G401 (cell line): ENCODE data around the gene PLD4. TPM values are rescaled to one million over a fixed set of nuclear protein-coding genes. Genes with fewer than 3 reads are reported as not detected.
"Not testable (repeated sequence)": the region's sequence is repeated elsewhere in the genome, so short reads cannot be mapped to it uniquely, and the experiment has no call there.

Experiments used
- DNase-seq: peaks from one replicate; pipeline ENCODE4 v3.0.0-alpha.2; 2015; ENCODE audit warnings: low spot score
- in situ Hi-C: cut with HindIII; loops from 2 replicates; pipeline ENCODE4 v1.10.0; 2016; ENCODE audit warnings: low sequenced_read_pairs, mixed read lengths
- total RNA-seq: library from RNA; depleted of rRNA; stranded (reverse); fragments of >200 nt; shearing (Covaris generic); gene quantifications from 2 replicates; pipeline ENCODE4 v1.2.3, GENCODE V29; 2014

The PLD4 gene
- total RNA-seq, 1 experiment from 2014 or later, result not detected

- DNase-seq, in situ Hi-C loops: not testable (repeated sequence)
Observed at GRCh38 chr14:104947881-104948735, 23.4 kb downstream of the PLD4 start.

GRCh38 chr14:104948736-104949031, 24.0 kb downstream of the PLD4 start:
- no peak for DNase-seq
- in situ Hi-C loops, result no loop called here

GRCh38 chr14:104949406-104949955, 24.8 kb downstream of the PLD4 start:
- DNase-seq, in situ Hi-C loops: not testable (repeated sequence)

GRCh38 chr14:104950021-104950420, 25.3 kb downstream of the PLD4 start:
- in situ Hi-C loops, result no loop called here
- no peak for DNase-seq

GRCh38 chr14:104950701-104951100, 26.0 kb downstream of the PLD4 start:
- DNase-seq, in situ Hi-C loops: not testable (repeated sequence)

- in situ Hi-C loops, result not testable (repeated sequence)
Observed at GRCh38 chr14:104951863-104952657, 27.4 kb downstream of the PLD4 start.

GRCh38 chr14:104953097-104953496, 28.4 kb downstream of the PLD4 start:
- no peak for DNase-seq
- in situ Hi-C loops, result no loop called here

More at GRCh38 chr14:104951863-104952657, 27.4 kb downstream of the PLD4 start:
- not testable (repeated sequence) for DNase-seq

- no peak for DNase-seq
Observed at GRCh38 chr14:104953896-104954656, 29.4 kb downstream of the PLD4 start.

GRCh38 chr14:104954746-104955395, 30.2 kb downstream of the PLD4 start:
- no peak for DNase-seq
- in situ Hi-C loops, result no loop called here

More at GRCh38 chr14:104953896-104954656, 29.4 kb downstream of the PLD4 start:
- in situ Hi-C loops, result no loop called here

- in situ Hi-C loops, result no loop called here
- DNase-seq, result no peak
Observed at GRCh38 chr14:104955396-104955770, 30.7 kb downstream of the PLD4 start.

GRCh38 chr14:104956290-104956890, 31.7 kb downstream of the PLD4 start:
- in situ Hi-C loops, result no loop called here
- no peak for DNase-seq

- in situ Hi-C loops, result no loop called here
- no peak for DNase-seq
Observed at GRCh38 chr14:104957146-104958113, 32.8 kb downstream of the PLD4 start.

- in situ Hi-C loops, result no loop called here
- DNase-seq, result no peak
Observed at GRCh38 chr14:104964546-104964945, 39.9 kb downstream of the PLD4 start.

- in situ Hi-C loops, result no loop called here
- no peak for DNase-seq
Observed at GRCh38 chr14:104965561-104966231, 41.0 kb downstream of the PLD4 start.

GRCh38 chr14:104966261-104966865, 41.7 kb downstream of the PLD4 start:
- no peak for DNase-seq
- in situ Hi-C loops, result no loop called here

- no peak for DNase-seq
- in situ Hi-C loops, result no loop called here
Observed at GRCh38 chr14:104966981-104967385, 42.3 kb downstream of the PLD4 start.
